Kidney epithelial cell (primary cell): Measurements from ENCODE around the gene COMP. TPM values are rescaled to one million over a fixed set of nuclear protein-coding genes. Genes with fewer than 3 reads are reported as not detected.

Experiments used
- DNase-seq: peaks from one replicate; pipeline ENCODE4 v3.0.0-alpha.2; 2010; ENCODE audit warnings: low read depth
- H3K27me3 ChIP-seq: 2 replicates; pipeline ENCODE4 v1.6.0; 2011; ENCODE audit warnings: low read length; ENCODE audit not compliant: control insufficient read depth, insufficient read depth
- H3K36me3 ChIP-seq: 2 replicates; pipeline ENCODE4 v1.5.1; 2011; ENCODE audit warnings: low read length; ENCODE audit not compliant: control insufficient read depth, insufficient read depth
- H3K4me3 ChIP-seq: 2 replicates; pipeline ENCODE4 v1.5.1; 2011; ENCODE audit warnings: low read depth, mild to moderate bottlenecking, control low read depth, low read length
- total RNA-seq: library from RNA; depleted of rRNA; stranded (reverse); fragments of >200 nt; gene quantifications from 2 replicates; pipeline ENCODE4 v1.2.3, GENCODE V29; 2015
- TF ChIP-seq, protein P1 (sequence below): IDR thresholded peaks from 2 replicates; pipeline ENCODE4 v1.5.1; 2011; ENCODE audit warnings: mild to moderate bottlenecking, moderate library complexity, low read length, control low read depth, inconsistent platforms; ENCODE audit not compliant: insufficient read depth, poor library complexity, severe bottlenecking

The COMP gene
- total RNA-seq, 1 donor from 2014 or later: not detected

GRCh38 chr19:18798384-18799352 lies 7.6 kb upstream of the COMP start:
- Histone ChIP-seq H3K27me3 (peaks cover 54% of the 10 kb centered on the region), H3K4me3 (no peak overlapping the region), H3K36me3 (no peaks in the 10 kb centered on the region)
- no peak for DNase-seq
- TF ChIP-seq, protein P1, sequence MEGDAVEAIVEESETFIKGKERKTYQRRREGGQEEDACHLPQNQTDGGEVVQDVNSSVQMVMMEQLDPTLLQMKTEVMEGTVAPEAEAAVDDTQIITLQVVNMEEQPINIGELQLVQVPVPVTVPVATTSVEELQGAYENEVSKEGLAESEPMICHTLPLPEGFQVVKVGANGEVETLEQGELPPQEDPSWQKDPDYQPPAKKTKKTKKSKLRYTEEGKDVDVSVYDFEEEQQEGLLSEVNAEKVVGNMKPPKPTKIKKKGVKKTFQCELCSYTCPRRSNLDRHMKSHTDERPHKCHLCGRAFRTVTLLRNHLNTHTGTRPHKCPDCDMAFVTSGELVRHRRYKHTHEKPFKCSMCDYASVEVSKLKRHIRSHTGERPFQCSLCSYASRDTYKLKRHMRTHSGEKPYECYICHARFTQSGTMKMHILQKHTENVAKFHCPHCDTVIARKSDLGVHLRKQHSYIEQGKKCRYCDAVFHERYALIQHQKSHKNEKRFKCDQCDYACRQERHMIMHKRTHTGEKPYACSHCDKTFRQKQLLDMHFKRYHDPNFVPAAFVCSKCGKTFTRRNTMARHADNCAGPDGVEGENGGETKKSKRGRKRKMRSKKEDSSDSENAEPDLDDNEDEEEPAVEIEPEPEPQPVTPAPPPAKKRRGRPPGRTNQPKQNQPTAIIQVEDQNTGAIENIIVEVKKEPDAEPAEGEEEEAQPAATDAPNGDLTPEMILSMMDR: peak; percentile 8

GRCh38 chr19:18796239-18796638 lies 5.1 kb upstream of the COMP start:
- peaks cover 58% of the 10 kb centered on the region for H3K27me3 ChIP-seq
- no peak overlapping the region for H3K4me3 ChIP-seq
- H3K36me3 ChIP-seq: no peaks in the 10 kb centered on the region
- TF ChIP-seq, protein P1: no peak
- no peak for DNase-seq

- Histone ChIP-seq H3K4me3 (no peak overlapping the region), H3K36me3 (no peaks in the 10 kb centered on the region), H3K27me3 (peaks cover 59% of the 10 kb centered on the region)
- TF ChIP-seq, protein P1: no peak
- no peak for DNase-seq
Measured at GRCh38 chr19:18795540-18795939, 4.4 kb upstream of the COMP start.

DNA sequence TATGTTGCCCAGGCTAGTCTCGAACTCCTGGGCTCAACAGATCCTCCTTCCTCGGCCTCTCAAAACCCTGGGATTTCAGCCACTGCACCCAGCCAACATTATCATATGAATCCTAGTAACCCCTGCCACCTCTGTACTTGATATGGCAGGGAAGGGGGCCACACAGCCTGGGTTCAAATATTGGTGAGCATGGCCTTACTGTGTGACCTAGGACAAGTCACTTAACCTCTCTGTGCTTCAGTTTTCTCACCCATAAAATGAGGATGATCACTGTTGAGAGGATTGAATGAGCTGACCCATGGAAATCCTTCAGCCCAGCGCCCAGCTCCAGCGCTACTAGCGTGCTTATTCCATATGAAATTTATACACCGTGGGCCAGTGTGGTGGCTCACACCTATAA lies 3.6 kb upstream of the COMP start:
- Histone ChIP-seq H3K36me3 (no peaks in the 10 kb centered on the region), H3K27me3 (peaks cover 63% of the 10 kb centered on the region), H3K4me3 (no peak overlapping the region)
- TF ChIP-seq, protein P1: no peak
- DNase-seq: no peak

DNA sequence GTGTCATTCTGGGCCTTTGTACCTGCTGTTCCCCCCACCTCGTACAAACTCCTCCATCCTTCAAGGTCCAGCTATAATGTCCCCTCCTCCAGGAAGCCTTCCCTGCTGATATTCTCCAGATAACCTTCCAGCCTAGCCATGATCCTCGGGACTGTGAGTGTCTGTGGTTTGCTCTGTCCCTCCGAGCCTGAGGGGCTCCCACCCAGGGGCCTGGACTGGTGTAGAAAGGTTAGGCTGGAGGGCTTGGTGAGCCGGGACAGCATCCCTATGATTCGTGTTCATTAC lies 2.9 kb upstream of the COMP start:
- Histone ChIP-seq H3K4me3 (no peak overlapping the region), H3K27me3 (peaks cover 68% of the 10 kb centered on the region), H3K36me3 (no peaks in the 10 kb centered on the region)
- DNase-seq: no peak
- TF ChIP-seq, protein P1: no peak
